Endothelial cell of umbilical vein (primary cell): ENCODE data around the gene NEUROG3. TPM values are rescaled to one million over a fixed set of nuclear protein-coding genes. Genes with fewer than 3 reads are reported as not detected.

Experiments used
- BruUV-seq: library from RNA; stranded (reverse); fragments of 400-500 nt; replicated peaks from 2 replicates; lab custom pipeline; 2021; lab: Mats Ljungman, UMichigan
- CTCF ChIA-PET: fragments of 300-600, 350-600 bp; sonication (Branson Sonifier 250); formaldehyde crosslinking; loops from one replicate; lab custom pipeline; 2021; ENCODE audit warnings: antibody characterized with exemption, inconsistent platforms; lab: Charles Lee
- POLR2A ChIA-PET: fragments of 300-600, 350-600 bp; sonication (Branson Sonifier 250); formaldehyde crosslinking; loops from one replicate; lab custom pipeline; 2021; ENCODE audit warnings: antibody characterized with exemption, inconsistent platforms; lab: Charles Lee
- DNase-seq: peaks from one replicate; pipeline ENCODE4 v3.0.0-alpha.2; 2011; ENCODE audit warnings: low read depth, low spot score
- FAIRE-seq: peaks from 2 replicates; lab custom pipeline; 2011; peaks lifted over from hg19 to GRCh38; lab: Jason Lieb, UNC
- H2AFZ ChIP-seq: 2 replicates; pipeline ENCODE4 v1.6.0; 2012; ENCODE audit warnings: low read depth, low read length, control low read depth, inconsistent platforms
- H3K27ac ChIP-seq: 2 replicates; pipeline ENCODE4 v1.5.1; 2011; ENCODE audit warnings: low read depth, mild to moderate bottlenecking, control low read depth, low read length, moderate library complexity; ENCODE audit not compliant: insufficient read depth
- H3K27me3 ChIP-seq, 2 experiments: 2 replicates each; pipeline versions ENCODE4 v1.6.0 to v1.6.1; 2011; ENCODE audit warnings: low read length in 2 of 2, mixed read lengths in 1 of 2; ENCODE audit not compliant: control insufficient read depth in 2 of 2, insufficient read depth in 2 of 2
- H3K36me3 ChIP-seq, 2 experiments: 2 replicates in 1 of 2; 3 replicates in 1 of 2; pipeline ENCODE4 v1.5.1; 2011; ENCODE audit warnings: low read length in 2 of 2, mild to moderate bottlenecking in 1 of 2, moderate library complexity in 1 of 2; ENCODE audit not compliant: control insufficient read depth in 2 of 2, insufficient read depth in 2 of 2; ENCODE audit errors: extremely low read depth in 1 of 2
- H3K4me1 ChIP-seq: 3 replicates; pipeline ENCODE4 v1.5.1; 2011; ENCODE audit warnings: mild to moderate bottlenecking, low read length; ENCODE audit not compliant: control insufficient read depth, insufficient read depth; ENCODE audit errors: extremely low read depth
- H3K4me2 ChIP-seq: 2 replicates; pipeline ENCODE4 v1.6.1; 2011; ENCODE audit warnings: low read length, control low read depth, mixed read lengths; ENCODE audit not compliant: insufficient read depth
- H3K4me3 ChIP-seq, 3 experiments: fragments of 200-600 bp in 1 of 3; sonication (generic), shearing (Covaris generic) in 1 of 3; replicated peaks in 1 of 3; 2 replicates each; pipeline ENCODE4 v1.5.1; 2011 to 2016; ENCODE audit warnings: control low read depth in 3 of 3, low read length in 3 of 3, mild to moderate bottlenecking in 2 of 3, inconsistent platforms in 1 of 3, low read depth in 1 of 3, moderate library complexity in 1 of 3; ENCODE audit not compliant: insufficient read depth in 1 of 3
- H3K79me2 ChIP-seq: 2 replicates; pipeline ENCODE4 v1.6.0; 2012; ENCODE audit warnings: low read length, inconsistent platforms; ENCODE audit not compliant: control insufficient read depth, insufficient read depth
- H3K9ac ChIP-seq: replicated peaks from 2 replicates; pipeline ENCODE3; 2011; ENCODE audit warnings: low read length, control low read depth; ENCODE audit not compliant: insufficient read depth; ENCODE audit errors: extremely low read depth
- H3K9me1 ChIP-seq: replicated peaks from 3 replicates; pipeline ENCODE4 v1.6.0; 2011; ENCODE audit warnings: mild to moderate bottlenecking, low read length; ENCODE audit not compliant: control insufficient read depth, insufficient read depth; ENCODE audit errors: extremely low read depth
- H3K9me3 ChIP-seq: replicated peaks from 2 replicates; pipeline ENCODE4 v1.5.1; 2012; ENCODE audit warnings: low read length, inconsistent platforms; ENCODE audit not compliant: control insufficient read depth, insufficient read depth
- H4K20me1 ChIP-seq: replicated peaks from 2 replicates; pipeline ENCODE3; 2011; ENCODE audit warnings: mild to moderate bottlenecking, low read length; ENCODE audit not compliant: control insufficient read depth, insufficient read depth; ENCODE audit errors: extremely low read depth
- EZH2 ChIP-seq: IDR thresholded peaks from 2 replicates; pipeline ENCODE4 v1.6.1; 2012; ENCODE audit warnings: borderline replicate concordance, low read depth, mild to moderate bottlenecking, moderate library complexity, low read length, inconsistent platforms; ENCODE audit not compliant: severe bottlenecking
- FOS ChIP-seq: IDR thresholded peaks from 2 replicates; pipeline ENCODE4 v1.6.1; 2011; ENCODE audit warnings: mild to moderate bottlenecking, low read length, moderate library complexity, borderline replicate concordance; ENCODE audit not compliant: insufficient read depth
- GATA2 ChIP-seq: IDR thresholded peaks from 2 replicates; pipeline ENCODE4 v1.7.0; 2011; ENCODE audit warnings: low read depth, mild to moderate bottlenecking, moderate library complexity, mixed read lengths, low read length; ENCODE audit not compliant: insufficient read length, insufficient read depth
- JUN ChIP-seq: IDR thresholded peaks from 2 replicates; pipeline ENCODE4 v1.6.1; 2011; ENCODE audit warnings: borderline replicate concordance, low read depth; ENCODE audit not compliant: insufficient read length, insufficient read depth
- MYC ChIP-seq: IDR thresholded peaks from one replicate; pipeline ENCODE4 v1.6.1; 2011; ENCODE audit warnings: mild to moderate bottlenecking, low read depth, low read length
- POLR2A ChIP-seq: IDR thresholded peaks from 2 replicates; pipeline ENCODE4 v1.6.1; 2012; ENCODE audit warnings: low read depth, mild to moderate bottlenecking, control low read depth, low read length
- POLR2AphosphoS5 ChIP-seq: IDR thresholded peaks from 2 replicates; pipeline ENCODE4 v1.6.1; 2012; ENCODE audit warnings: low read depth, mild to moderate bottlenecking, control low read depth, low read length, moderate library complexity; ENCODE audit not compliant: insufficient read depth
- dilution Hi-C: fragments of 300-500 bp; cut with MboI; formaldehyde crosslinking; loops from one replicate; pipeline ENCODE4 v1.15.0; 2019; ENCODE audit warnings: low sequenced_read_pairs; ENCODE audit not compliant: extremely low pct_ligation_motif_present
- intact Hi-C: fragments of 100-400 bp; cut with micrococcal nuclease; formaldehyde crosslinking; loops from one replicate; pipeline ENCODE4 v1.10.0; 2022
- polyA plus RNA-seq, 4 experiments: library from polyadenylated mRNA; depleted of rRNA in 3 of 4; stranded (reverse) in 3 of 4; unstranded in 1 of 4; fragments of >200 nt; gene quantifications; 2 replicates each; pipeline versions ENCODE4 v1.2.1 to v1.2.3, GENCODE V29; 2011 to 2012; ENCODE audit warnings: missing spikeins in 1 of 4
- total RNA-seq: library from RNA; stranded (reverse); gene quantifications from 2 replicates; pipeline ENCODE4 v1.2.3, GENCODE V29; 2021
- TF ChIP-seq, protein P1 (sequence below), 2 donors: IDR thresholded peaks; 1 replicate in 1 of 2; 2 replicates in 1 of 2; pipeline ENCODE4 v1.5.1; 2011; ENCODE audit warnings: low read length in 2 of 2, mild to moderate bottlenecking in 2 of 2, moderate library complexity in 2 of 2, control low read depth in 1 of 2, inconsistent platforms in 1 of 2, low read depth in 1 of 2; ENCODE audit not compliant: insufficient read depth in 1 of 2; ENCODE audit errors: extremely low read depth in 1 of 2
- TF ChIP-seq, protein P2 (sequence below): IDR thresholded peaks from 2 replicates; pipeline ENCODE4 v1.6.1; 2011; ENCODE audit not compliant: insufficient read depth, insufficient read length

NEUROG3 gene
- total and polyA plus RNA-seq, 2 donors (not counting 3 experiments of a cell fraction or from before 2014, with no cell fraction given) = not detected

DNA sequence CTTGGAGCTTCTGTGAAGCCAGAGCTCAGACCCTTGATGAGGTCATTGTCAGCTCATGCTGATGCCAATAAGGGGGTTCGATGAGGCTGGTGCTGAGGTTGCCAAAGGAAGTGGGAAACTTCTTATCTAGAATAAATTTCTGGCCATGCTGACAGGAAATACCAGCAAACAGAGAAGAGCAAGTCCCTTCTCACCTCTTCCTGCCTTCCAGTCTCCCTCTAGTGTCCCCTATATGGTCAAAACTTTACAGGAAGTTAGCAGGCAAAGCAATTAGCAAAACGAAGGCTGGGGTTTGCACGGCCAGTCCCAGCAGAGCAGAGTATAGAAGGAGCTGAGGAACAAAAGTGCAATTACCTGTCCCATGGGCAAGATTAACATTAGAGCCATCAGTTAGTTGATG, 15.1 kb upstream of the NEUROG3 start:
- H3K4me1 ChIP-seq = no peaks in the 10 kb centered on the region
- no peaks in the 10 kb centered on the region for H3K79me2 ChIP-seq
- ChIA-PET POLR2A (no interaction called here), CTCF (no interaction called here)
- H3K9me3 ChIP-seq = no peaks in the 10 kb centered on the region
- H3K9ac ChIP-seq = no peak overlapping the region
- intact Hi-C loops (no loop called here), dilution Hi-C loops (no loop called here)
- no peak for TF ChIP-seq GATA2
- TF ChIP-seq JUN = no peak
- no peak for TF ChIP-seq POLR2AphosphoS5
- no peak for TF ChIP-seq POLR2A
- no TSS peak for BruUV-seq
- FAIRE-seq (no peak), DNase-seq (no peak)
- no peak overlapping the region for H3K4me3 ChIP-seq
- no peak overlapping the region for H3K27ac ChIP-seq
- H4K20me1 ChIP-seq = no peaks in the 10 kb centered on the region
- H3K36me3 ChIP-seq = no peaks in the 10 kb centered on the region
- no peak overlapping the region for H2AFZ ChIP-seq
- no peak overlapping the region for H3K4me2 ChIP-seq
- peaks cover 2 to 14% of the 10 kb centered on the region in 2 experiments for H3K27me3 ChIP-seq
- H3K9me1 ChIP-seq = no peaks in the 10 kb centered on the region

DNA sequence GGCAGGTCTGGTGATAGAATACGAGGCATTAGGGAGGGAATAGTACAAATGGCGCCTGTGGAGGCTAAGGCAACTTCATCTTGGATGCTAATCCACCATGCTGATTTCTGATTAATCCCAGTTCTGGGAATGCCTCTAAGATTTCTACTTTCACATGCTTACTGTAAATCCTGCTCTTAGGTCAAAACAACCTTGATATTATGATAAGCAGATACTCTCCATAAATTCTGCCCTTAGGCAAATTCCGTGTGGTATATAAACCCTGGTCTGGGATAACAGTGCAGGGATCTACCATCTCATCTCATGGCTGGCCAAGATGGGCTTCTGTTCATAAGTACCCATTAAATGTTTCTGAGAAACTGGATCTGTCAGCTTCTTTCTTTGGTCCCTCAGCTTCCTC, 11.4 kb upstream of the NEUROG3 start:
- no peak for TF ChIP-seq GATA2
- no peak for TF ChIP-seq JUN
- TF ChIP-seq, protein P1, sequence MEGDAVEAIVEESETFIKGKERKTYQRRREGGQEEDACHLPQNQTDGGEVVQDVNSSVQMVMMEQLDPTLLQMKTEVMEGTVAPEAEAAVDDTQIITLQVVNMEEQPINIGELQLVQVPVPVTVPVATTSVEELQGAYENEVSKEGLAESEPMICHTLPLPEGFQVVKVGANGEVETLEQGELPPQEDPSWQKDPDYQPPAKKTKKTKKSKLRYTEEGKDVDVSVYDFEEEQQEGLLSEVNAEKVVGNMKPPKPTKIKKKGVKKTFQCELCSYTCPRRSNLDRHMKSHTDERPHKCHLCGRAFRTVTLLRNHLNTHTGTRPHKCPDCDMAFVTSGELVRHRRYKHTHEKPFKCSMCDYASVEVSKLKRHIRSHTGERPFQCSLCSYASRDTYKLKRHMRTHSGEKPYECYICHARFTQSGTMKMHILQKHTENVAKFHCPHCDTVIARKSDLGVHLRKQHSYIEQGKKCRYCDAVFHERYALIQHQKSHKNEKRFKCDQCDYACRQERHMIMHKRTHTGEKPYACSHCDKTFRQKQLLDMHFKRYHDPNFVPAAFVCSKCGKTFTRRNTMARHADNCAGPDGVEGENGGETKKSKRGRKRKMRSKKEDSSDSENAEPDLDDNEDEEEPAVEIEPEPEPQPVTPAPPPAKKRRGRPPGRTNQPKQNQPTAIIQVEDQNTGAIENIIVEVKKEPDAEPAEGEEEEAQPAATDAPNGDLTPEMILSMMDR (IDR thresholded peaks at IDR 0.05; ENCODE audit: extremely low read depth in 1 of 2, insufficient read depth in 1 of 2, low read depth in 1 of 2, low read length in 2 of 2) = no peak
- no peak for TF ChIP-seq FOS
- TF ChIP-seq POLR2A = no peak
- no peak for TF ChIP-seq POLR2AphosphoS5
- TF ChIP-seq, protein P2, sequence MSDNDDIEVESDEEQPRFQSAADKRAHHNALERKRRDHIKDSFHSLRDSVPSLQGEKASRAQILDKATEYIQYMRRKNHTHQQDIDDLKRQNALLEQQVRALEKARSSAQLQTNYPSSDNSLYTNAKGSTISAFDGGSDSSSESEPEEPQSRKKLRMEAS = no peak
- no peak for TF ChIP-seq MYC
- no peak for TF ChIP-seq EZH2
- no peaks in the 10 kb centered on the region for H3K9me3 ChIP-seq
- H3K36me3 ChIP-seq = no peaks in the 10 kb centered on the region
- no peaks in the 10 kb centered on the region for H3K9me1 ChIP-seq
- no peak for FAIRE-seq
- H2AFZ ChIP-seq = no peak overlapping the region
- no peak overlapping the region for H3K4me3 ChIP-seq
- CTCF ChIA-PET = interaction anchor here (1.2 kb wide), 1 partner anchor 11 kb away, joined by 4 read pairs; the partner anchor contains the start of gene NEUROG3
- intact Hi-C loops (no loop called here), dilution Hi-C loops (no loop called here)
- no peak overlapping the region for H3K4me2 ChIP-seq
- POLR2A ChIA-PET = no interaction called here
- no TSS peak for BruUV-seq
- no peaks in the 10 kb centered on the region for H3K4me1 ChIP-seq
- no peaks in the 10 kb centered on the region for H3K79me2 ChIP-seq
- H3K27me3 ChIP-seq = peaks cover 9 to 35% of the 10 kb centered on the region in 2 experiments
- no peaks in the 10 kb centered on the region for H4K20me1 ChIP-seq
- DNase-seq = no peak
- no peak overlapping the region for H3K9ac ChIP-seq
- H3K27ac ChIP-seq = no peak overlapping the region
